Activated CD4-positive, alpha-beta memory T cell treated with anti-CD3 and anti-CD28 coated beads for 36 hours (primary cell): Measurements from ENCODE around the gene LMTK2. TPM values are rescaled to one million over a fixed set of nuclear protein-coding genes. Genes with fewer than 3 reads are reported as not detected.

Experiments
- CTCF ChIA-PET: fragments of 350-600 bp; sonication (Branson Sonifier 250); formaldehyde crosslinking; loops from one replicate; lab custom pipeline; 2021; ENCODE audit warnings: antibody characterized with exemption, inconsistent platforms; lab: Charles Lee
- POLR2A ChIA-PET: fragments of 350-600 bp; sonication (Branson Sonifier 250); formaldehyde crosslinking; loops from one replicate; lab custom pipeline; 2021; ENCODE audit warnings: antibody characterized with exemption; lab: Charles Lee
- DNase-seq: peaks from one replicate; pipeline ENCODE4 v3.0.0-alpha.2; 2020
- H3K27ac Mint-ChIP-seq: one replicate; pipeline ENCODE4 v1.8.0; 2021; ENCODE audit warnings: mixed read lengths
- H3K27me3 Mint-ChIP-seq: one replicate; pipeline ENCODE4 v1.8.0; 2021; ENCODE audit warnings: mixed read lengths
- H3K36me3 Mint-ChIP-seq: one replicate; pipeline ENCODE4 v1.8.0; 2021; ENCODE audit warnings: mixed read lengths
- H3K4me1 Mint-ChIP-seq: one replicate; pipeline ENCODE4 v1.8.0; 2021; ENCODE audit warnings: low read depth, mixed read lengths
- H3K4me3 Mint-ChIP-seq: one replicate; pipeline ENCODE4 v1.8.0; 2021; ENCODE audit warnings: mild to moderate bottlenecking, mixed read lengths
- H3K9me3 Mint-ChIP-seq: one replicate; pipeline ENCODE4 v1.8.0; 2021; ENCODE audit warnings: mixed read lengths
- intact Hi-C: fragments of 100-400 bp; cut with micrococcal nuclease; formaldehyde crosslinking; loops from one replicate; pipeline ENCODE4 v1.15.1; 2023
- total RNA-seq, 2 experiments: library from RNA; stranded (reverse); gene quantifications; one replicate each; pipeline ENCODE4 v1.2.3, GENCODE V29; 2021

Gene LMTK2
- total RNA-seq, 2 experiments from 2014 or later, result 10.6 to 10.8 TPM

DNA sequence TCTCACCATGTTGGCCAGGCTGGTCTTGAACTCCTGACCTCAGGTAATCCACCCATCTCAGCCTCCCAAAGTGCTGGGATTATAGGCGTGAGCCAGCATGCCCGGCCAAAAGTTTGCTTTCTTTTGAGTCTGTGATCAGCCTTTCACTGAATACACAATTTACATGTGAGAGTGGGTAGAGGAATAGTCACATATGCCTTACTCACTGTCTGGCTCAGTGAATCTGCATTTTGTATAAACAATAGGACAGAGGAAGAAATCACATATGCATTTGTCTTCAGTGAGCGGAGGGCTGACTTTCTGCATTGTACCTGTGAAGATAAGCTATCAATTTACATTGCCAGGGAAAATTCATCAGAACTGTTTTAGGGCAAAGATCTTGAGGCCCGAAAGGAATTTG lies 147.9 kb downstream of the LMTK2 start:
- peaks cover 40% of the 10 kb centered on the region for H3K4me1 Mint-ChIP-seq
- H3K27ac Mint-ChIP-seq, result peak overlapping the region; percentile 72
- POLR2A ChIA-PET, result no interaction called here
- CTCF ChIA-PET, result no interaction called here
- no peak overlapping the region for H3K4me3 Mint-ChIP-seq
- no peak for DNase-seq
- H3K36me3 Mint-ChIP-seq, result peaks cover 25% of the 10 kb centered on the region
- intact Hi-C loops, result no loop called here
- no peaks in the 10 kb centered on the region for H3K27me3 Mint-ChIP-seq
- H3K9me3 Mint-ChIP-seq, result no peaks in the 10 kb centered on the region

GRCh38 chr7:98254951-98255610 lies 148.4 kb downstream of the LMTK2 start:
- ChIA-PET CTCF (no interaction called here), POLR2A (no interaction called here)
- Mint-ChIP-seq H3K4me3 (no peak overlapping the region), H3K36me3 (peaks cover 22% of the 10 kb centered on the region), H3K27me3 (no peaks in the 10 kb centered on the region), H3K4me1 (peaks cover 35% of the 10 kb centered on the region), H3K27ac (peak overlapping the region; percentile 72), H3K9me3 (no peaks in the 10 kb centered on the region)
- DNase-seq, result peak; percentile 50
- intact Hi-C loops, result no loop called here

DNA sequence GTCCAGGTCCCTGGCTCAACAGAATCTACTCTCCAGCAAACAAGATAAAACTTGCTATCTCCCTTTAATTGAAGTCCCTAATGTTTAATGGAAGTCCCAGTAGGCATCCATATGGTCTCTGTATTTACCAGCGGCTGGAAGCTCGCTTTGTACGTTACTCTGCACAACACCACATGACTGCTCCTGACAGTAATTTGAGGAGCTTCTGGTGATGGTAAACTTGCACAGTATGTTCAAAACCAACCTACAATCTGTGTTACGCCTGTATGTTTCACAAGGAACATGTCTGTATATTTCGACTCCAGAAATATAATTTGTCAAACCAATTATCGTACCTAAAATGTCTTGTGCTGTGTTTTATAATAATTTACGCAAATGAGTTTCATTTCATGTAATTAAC lies 149.8 kb downstream of the LMTK2 start:
- Mint-ChIP-seq H3K36me3 (peaks cover 23% of the 10 kb centered on the region), H3K4me3 (no peak overlapping the region), H3K27ac (peak overlapping the region; percentile 1), H3K9me3 (no peaks in the 10 kb centered on the region), H3K27me3 (no peaks in the 10 kb centered on the region), H3K4me1 (peaks cover 29% of the 10 kb centered on the region)
- intact Hi-C loops, result no loop called here
- no peak for DNase-seq
- CTCF ChIA-PET, result no interaction called here
- POLR2A ChIA-PET, result no interaction called here

DNA sequence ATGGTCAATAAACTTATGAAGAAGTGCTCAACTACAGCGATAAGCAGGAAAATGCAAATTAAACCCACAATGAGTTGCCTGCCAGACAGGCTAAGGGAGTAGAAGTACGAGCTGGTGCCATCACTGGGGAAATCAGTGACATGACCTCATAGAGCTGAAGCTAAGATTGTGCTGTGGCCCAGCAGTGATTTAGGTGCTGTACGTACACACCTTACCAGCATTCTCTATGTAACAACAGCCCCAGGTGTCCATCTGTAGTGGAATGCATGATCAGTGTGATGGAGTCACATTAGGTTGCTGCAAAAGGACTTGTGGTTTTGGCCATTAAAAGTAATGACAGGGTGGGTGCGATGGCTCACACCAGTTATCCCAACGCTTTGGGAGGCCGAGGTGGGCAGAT lies 151.0 kb downstream of the LMTK2 start:
- Mint-ChIP-seq H3K4me1 (peaks cover 25% of the 10 kb centered on the region), H3K4me3 (no peak overlapping the region), H3K9me3 (no peaks in the 10 kb centered on the region), H3K27me3 (no peaks in the 10 kb centered on the region), H3K36me3 (peaks cover 29% of the 10 kb centered on the region), H3K27ac (no peak overlapping the region)
- no peak for DNase-seq
- ChIA-PET CTCF (interaction anchor here (0.7 kb wide), 1 partner anchor 147 kb away, joined by 3 read pairs; no protein-coding TSS in a partner anchor), POLR2A (no interaction called here)
- intact Hi-C loops, result no loop called here

Other genes starting within 250 kb of the LMTK2 start
- 100 to 1,000 TPM; 200 to 214 TPM for gene ASNS, start 234.5 kb upstream of the LMTK2 start, total RNA-seq
- not detected for gene OCM2, start 116.7 kb upstream of the LMTK2 start, total RNA-seq
- gene BHLHA15, start 104.6 kb downstream of the LMTK2 start, total RNA-seq, result under 1 TPM in 1 of 2 experiments, not detected in 1; 0.67 TPM
- 10 to 100 TPM; 34.5 to 35.3 TPM for gene TECPR1, start 145.4 kb downstream of the LMTK2 start, total RNA-seq
- gene BRI3, start 174.8 kb downstream of the LMTK2 start, total RNA-seq, result 10 to 100 TPM; 52.0 to 52.9 TPM